Hematopoietic multipotent progenitor cell treated with erythropoietin and hydrocortisone succinate and interleukin-3 and kit ligand, for 17 days (in vitro differentiated cells): ENCODE data around the gene RHOF.

Experiments used
- DNase-seq: peaks from one replicate; pipeline ENCODE4 v3.0.0-alpha.2; 2015; ENCODE audit warnings: low spot score

RHOF gene, protein sequence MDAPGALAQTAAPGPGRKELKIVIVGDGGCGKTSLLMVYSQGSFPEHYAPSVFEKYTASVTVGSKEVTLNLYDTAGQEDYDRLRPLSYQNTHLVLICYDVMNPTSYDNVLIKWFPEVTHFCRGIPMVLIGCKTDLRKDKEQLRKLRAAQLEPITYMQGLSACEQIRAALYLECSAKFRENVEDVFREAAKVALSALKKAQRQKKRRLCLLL

GRCh38 chr12:121793440-121793837 is at the start of gene RHOF:
RHOF (minus strand) TSS chr12:121793688; CDS start chr12:121793633, 55 bp downstream.
- DNase-seq: peak; percentile 79

GRCh38 chr12:121839993-121840761 is 46.7 kb upstream of the RHOF start:
- DNase-seq: no peak

- peak; percentile 100 for DNase-seq
These were observed 45.9 kb upstream of the RHOF start for GRCh38 chr12:121839106-121839992.

- peak; percentile 57 for DNase-seq
These were observed 44.6 kb upstream of the RHOF start for GRCh38 chr12:121838126-121838525.

- no peak for DNase-seq
These were observed 44.2 kb upstream of the RHOF start for GRCh38 chr12:121837680-121838079.

- DNase-seq: no peak
These were observed 38.2 kb upstream of the RHOF start for GRCh38 chr12:121831571-121832245.

- DNase-seq: no peak
These were observed 37.2 kb upstream of the RHOF start for GRCh38 chr12:121830588-121831265.

DNA sequence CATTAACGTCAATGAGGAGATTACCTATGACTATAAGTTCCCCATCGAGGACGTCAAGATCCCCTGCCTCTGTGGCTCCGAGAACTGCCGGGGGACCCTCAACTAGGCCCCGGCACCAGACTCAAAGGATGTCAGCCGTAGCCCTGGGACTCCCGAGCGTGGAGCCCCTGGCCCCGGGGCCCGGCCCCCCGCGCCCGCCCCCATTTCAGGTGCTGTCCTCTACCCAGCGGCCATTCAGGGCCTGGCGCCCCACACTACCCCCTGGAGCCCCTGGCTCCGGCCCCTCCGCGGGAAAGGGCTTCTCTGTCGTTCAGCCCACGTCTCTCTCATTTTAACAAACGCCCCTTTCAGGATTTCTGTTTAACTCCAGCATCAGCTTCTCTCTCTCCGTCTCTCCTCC is 36.6 kb upstream of the RHOF start:
- no peak for DNase-seq

DNA sequence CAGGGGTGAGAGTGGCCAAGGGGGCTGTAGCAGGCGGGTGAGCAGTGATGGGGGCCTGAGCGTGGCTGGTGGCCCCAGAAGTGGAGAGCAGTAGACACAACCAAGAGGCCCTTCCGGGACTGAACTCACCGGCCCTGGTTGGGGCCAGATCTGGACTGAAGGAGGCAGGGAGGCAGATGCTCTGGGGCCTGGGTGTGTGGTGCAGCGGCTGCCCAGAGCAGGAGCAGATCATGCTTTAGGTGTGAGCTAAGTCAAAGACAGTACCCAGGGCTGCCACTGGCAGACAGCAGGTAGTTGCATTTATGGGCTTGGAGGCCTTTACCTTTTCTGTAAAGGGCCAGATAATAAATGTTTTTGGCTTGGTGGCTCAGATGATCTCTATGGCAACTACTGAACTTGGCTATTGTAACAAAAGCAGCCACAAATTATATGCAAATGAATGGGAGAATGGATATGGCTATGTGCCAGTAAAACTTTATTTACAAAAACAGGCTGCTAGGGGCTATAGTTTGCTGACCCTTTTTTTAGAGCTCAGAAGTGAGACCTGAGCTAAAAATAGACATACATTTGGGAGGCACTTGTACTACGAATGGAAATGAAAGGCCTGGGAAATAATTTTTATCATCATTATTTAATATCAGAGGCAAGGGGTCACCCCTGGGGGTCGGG is 35.9 kb upstream of the RHOF start:
- no peak for DNase-seq

DNA sequence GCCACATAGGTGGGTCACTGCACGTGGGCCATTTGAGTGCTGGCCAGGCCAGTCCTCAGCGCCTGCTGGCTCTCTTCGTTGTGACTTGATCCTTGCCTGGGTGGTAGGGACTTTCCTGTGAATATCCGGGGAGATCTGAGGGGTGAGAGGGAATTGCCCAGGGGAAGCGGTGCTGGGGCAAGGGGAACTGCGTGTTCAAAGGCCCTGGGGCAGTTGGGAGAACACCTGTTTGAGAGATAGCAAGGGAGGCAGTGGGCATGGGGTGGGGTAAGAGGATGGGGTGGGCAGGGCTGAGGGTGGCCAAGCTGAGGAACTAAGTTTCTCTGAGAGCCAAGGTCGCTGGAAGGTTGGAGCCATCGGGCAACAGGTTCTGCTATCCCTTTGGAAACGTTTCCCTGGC is 35.3 kb upstream of the RHOF start:
- no peak for DNase-seq

DNA sequence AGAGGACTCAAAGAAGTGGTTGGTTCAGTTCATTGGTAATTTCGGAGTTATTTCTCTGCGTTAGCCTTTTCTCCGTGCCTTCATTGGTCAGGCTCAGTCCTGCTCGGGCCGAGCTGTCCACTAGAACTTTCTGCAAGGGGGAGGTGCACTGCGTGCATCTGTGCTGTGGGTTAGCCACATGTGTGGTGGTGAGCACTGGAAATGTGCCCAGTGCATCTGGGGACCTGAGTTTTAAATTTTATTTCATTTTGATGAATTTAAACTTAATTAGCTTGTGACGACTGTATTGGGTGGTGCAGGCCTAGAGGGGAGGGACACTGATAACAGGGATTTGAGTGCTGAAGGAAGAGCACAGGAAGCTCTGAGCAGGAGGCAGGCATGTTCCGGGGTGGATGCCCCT is 34.8 kb upstream of the RHOF start:
- DNase-seq: no peak

GRCh38 chr12:121827351-121828099 is 34.0 kb upstream of the RHOF start:
- DNase-seq: no peak

GRCh38 chr12:121826318-121827150 is 33.0 kb upstream of the RHOF start:
- DNase-seq: no peak

GRCh38 chr12:121825041-121825523 is 31.6 kb upstream of the RHOF start:
- no peak for DNase-seq

DNA sequence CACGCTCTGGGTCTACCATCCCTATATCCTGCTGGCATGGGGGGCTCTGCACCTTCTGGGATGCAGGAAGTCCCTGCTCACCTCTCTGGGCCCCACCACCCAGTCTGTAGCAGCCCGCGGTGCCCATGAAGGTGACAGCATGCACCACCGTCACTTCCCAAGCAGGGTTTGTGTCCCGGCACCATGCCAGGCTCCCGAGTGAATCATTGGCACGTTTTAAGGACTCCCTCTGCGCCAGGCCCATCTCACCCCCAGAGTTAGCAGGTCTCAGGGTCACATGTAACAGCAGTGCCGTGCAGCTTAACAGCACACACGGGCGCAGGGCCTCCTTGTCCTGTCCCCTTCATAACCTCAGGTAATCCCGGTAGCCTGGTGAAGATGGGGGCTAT is 30.2 kb upstream of the RHOF start:
- no peak for DNase-seq

- no peak for DNase-seq
These were observed 29.7 kb upstream of the RHOF start for GRCh38 chr12:121823101-121823726.

DNA sequence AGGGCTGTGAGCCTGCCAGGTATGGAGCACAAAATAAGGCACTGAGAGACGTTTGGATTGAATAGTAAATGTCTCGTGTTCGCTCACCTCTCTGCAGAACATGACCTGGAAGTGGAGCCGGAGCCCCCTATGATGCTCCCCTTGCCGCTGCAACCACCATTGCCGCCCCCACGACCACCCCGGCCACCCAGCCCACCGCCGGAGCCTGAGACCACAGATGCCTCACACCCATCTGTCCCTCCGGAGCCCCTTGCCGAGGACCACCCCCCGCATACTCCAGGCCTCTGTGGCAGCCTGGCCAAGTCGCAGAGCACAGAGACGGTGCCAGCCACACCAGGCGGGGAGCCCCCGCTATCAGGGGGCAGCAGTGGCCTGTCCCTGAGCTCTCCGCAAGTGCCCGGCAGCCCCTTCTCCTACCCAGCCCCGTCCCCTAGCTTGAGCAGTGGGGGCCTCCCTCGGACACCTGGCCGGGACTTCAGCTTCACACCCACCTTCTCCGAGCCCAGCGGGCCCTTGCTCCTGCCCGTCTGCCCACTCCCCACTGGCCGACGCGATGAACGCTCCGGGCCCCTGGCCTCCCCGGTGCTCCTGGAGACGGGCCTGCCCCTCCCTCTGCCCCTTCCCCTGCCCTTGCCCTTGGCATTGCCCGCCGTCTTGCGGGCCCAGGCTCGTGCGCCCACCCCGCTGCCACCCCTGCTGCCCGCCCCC is 29.1 kb upstream of the RHOF start:
- no peak for DNase-seq

DNA sequence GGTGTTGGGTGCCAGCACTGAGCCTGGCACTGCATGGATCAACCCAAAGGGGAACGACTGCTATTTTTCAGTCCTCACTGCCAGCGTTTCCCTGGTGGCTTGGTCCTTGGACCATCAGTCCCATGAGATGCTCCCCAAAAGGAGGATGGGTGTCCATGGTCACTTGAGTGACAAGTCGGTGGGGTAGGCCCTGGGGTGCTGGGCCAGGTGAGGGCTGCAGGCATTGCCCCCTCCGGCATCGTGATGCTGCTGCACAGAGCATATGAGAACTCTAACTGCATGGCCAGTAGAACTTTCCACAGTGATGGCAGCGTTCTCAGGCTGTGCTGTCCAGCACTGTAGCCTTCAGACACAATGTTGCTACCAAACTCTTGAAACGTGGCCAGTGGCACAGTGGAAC is 26.6 kb upstream of the RHOF start:
- DNase-seq: no peak
